CD4-positive, alpha-beta T cell treated with Interleukin-17A for 4 hours (primary cell): Measurements from ENCODE around the gene CALCOCO1.
"Not testable (repeated sequence)": the region's sequence is repeated elsewhere in the genome, so short reads cannot be mapped to it uniquely, and the experiment has no call there.

Experiments
- DNase-seq: peaks from one replicate; pipeline ENCODE4 v3.0.0-alpha.2; 2020; ENCODE audit warnings: mixed read lengths

CALCOCO1 gene

GRCh38 chr12:53696285-53696654 lies 31.0 kb downstream of the CALCOCO1 start:
- DNase-seq: peak; percentile 12

GRCh38 chr12:53695152-53696145 lies 31.8 kb downstream of the CALCOCO1 start:
- DNase-seq: peak; percentile 60

GRCh38 chr12:53694756-53695151 lies 32.5 kb downstream of the CALCOCO1 start:
- DNase-seq: no peak

GRCh38 chr12:53688134-53688533 lies 39.1 kb downstream of the CALCOCO1 start:
- DNase-seq: no peak

- no peak for DNase-seq
These were observed 40.8 kb downstream of the CALCOCO1 start for GRCh38 chr12:53686436-53686835.

- no peak for DNase-seq
These were observed 42.5 kb downstream of the CALCOCO1 start for GRCh38 chr12:53684654-53685220.

GRCh38 chr12:53683983-53684382 lies 43.3 kb downstream of the CALCOCO1 start:
- DNase-seq: no peak

GRCh38 chr12:53683494-53683893 lies 43.8 kb downstream of the CALCOCO1 start:
- no peak for DNase-seq

- not testable (repeated sequence) for DNase-seq
These were observed 47.2 kb downstream of the CALCOCO1 start for GRCh38 chr12:53680061-53680460.

- no peak for DNase-seq
These were observed 49.5 kb downstream of the CALCOCO1 start for GRCh38 chr12:53677800-53678148.

- no peak for DNase-seq
These were observed 50.0 kb downstream of the CALCOCO1 start for GRCh38 chr12:53677016-53677799.

GRCh38 chr12:53676656-53677015 lies 50.6 kb downstream of the CALCOCO1 start:
- DNase-seq: peak; percentile 43

- peak; percentile 98 for DNase-seq
These were observed 51.3 kb downstream of the CALCOCO1 start, which contains the start of gene ATP5MC2 for GRCh38 chr12:53675701-53676607. Gene ATP5MC2 (minus strand): TSS chr12:53676083. CDS start chr12:53672614, 3,469 bp downstream.

GRCh38 chr12:53674977-53675700 lies 52.1 kb downstream of the CALCOCO1 start:
- no peak for DNase-seq

GRCh38 chr12:53670971-53671370 lies 56.3 kb downstream of the CALCOCO1 start:
- DNase-seq: no peak

- no peak for DNase-seq
These were observed 56.9 kb downstream of the CALCOCO1 start for GRCh38 chr12:53670308-53670707.

GRCh38 chr12:53667080-53667479 lies 60.2 kb downstream of the CALCOCO1 start:
- no peak for DNase-seq

- DNase-seq: no peak
These were observed 62.3 kb downstream of the CALCOCO1 start for GRCh38 chr12:53664936-53665335.

GRCh38 chr12:53664191-53664590 lies 63.1 kb downstream of the CALCOCO1 start:
- DNase-seq: no peak

GRCh38 chr12:53660041-53660440 lies 67.2 kb downstream of the CALCOCO1 start:
- no peak for DNase-seq

- no peak for DNase-seq
These were observed 67.7 kb downstream of the CALCOCO1 start for GRCh38 chr12:53659571-53659981.
